Measurements from ENCODE around the gene ENO1. TPM values are rescaled to one million over a fixed set of nuclear protein-coding genes. Genes with fewer than 3 reads are reported as not detected.
A peak's percentile ranks its signal among the peaks of the same experiment; 100 is the strongest.
"Not testable (repeated sequence)": the region's sequence is repeated elsewhere in the genome, so short reads cannot be mapped to it uniquely, and the experiment has no call there.

Gene ENO1
- total and polyA plus RNA-seq, 2 experiments from 2014 or later: 910 to 1,831 TPM

- DNase-seq (ENCODE audit: low spot score) (no peak), ATAC-seq (no peak)
- Mint-ChIP-seq H3K27ac (no peak overlapping the region), H3K27me3 (ENCODE audit: insufficient read depth, low read depth, poor library complexity) (peaks cover 3% of the 10 kb centered on the region), H3K36me3 (ENCODE audit: low read depth) (no peaks in the 10 kb centered on the region; the same call in 2 of the 3 replicates), H3K9me3 (no peaks in the 10 kb centered on the region), H3K4me1 (peaks cover 34% of the 10 kb centered on the region), H3K4me3 (no peak overlapping the region)
- Histone ChIP-seq H3K4me2 (no peak overlapping the region), H2AFZ (no peak overlapping the region), H3K4me3 (no peak overlapping the region), H4K20me1 (replicated peaks; ENCODE audit: insufficient read depth) (no peaks in the 10 kb centered on the region), H3K27ac (ENCODE audit: low read depth) (no peak overlapping the region), H3K4me1 (ENCODE audit: insufficient read depth) (peaks cover 23% of the 10 kb centered on the region), H3K27me3 (ENCODE audit: insufficient read depth) (no peaks in the 10 kb centered on the region), H3K9me2 (ENCODE audit: insufficient read depth) (no peaks in the 10 kb centered on the region), H3F3A (replicated peaks; ENCODE audit: low read depth) (peaks cover 5% of the 10 kb centered on the region), H3K79me2 (replicated peaks; ENCODE audit: insufficient read depth) (peaks cover 9% of the 10 kb centered on the region), H3K36me3 (ENCODE audit: insufficient read depth) (no peaks in the 10 kb centered on the region)
- TF ChIP-seq NANOG (IDR thresholded peaks at IDR 0.05; ENCODE audit: borderline replicate concordance) (no peak), CREB1 (CRISPR knock-in tag; IDR thresholded peaks at IDR 0.05; ENCODE audit: low read depth) (no peak), ZNF331 (CRISPR knock-in tag; IDR thresholded peaks at IDR 0.05; ENCODE audit: low read depth) (no peak)
These were observed 57.4 kb downstream of the ENO1 start for GRCh38 chr1:8821084-8821483.

DNA sequence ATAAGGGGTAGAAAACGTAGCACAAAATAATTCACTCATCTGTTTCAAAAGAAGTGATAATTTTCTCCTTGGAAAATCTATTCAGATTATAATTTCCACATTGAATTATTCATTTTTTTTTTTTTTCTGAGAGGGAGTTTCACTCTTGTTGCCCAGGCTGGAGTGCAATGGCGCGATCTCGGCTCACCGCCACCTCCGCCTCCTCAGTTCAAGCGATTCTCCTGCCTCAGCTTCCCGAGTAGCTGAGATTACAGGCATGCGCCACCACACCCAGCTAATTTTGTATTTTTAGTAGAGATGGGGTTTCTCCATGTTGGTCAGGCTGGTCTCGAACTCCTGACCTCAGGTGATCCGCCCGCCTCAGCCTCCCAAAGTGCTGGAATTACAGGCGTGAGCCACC, 59.7 kb downstream of the ENO1 start:
- not testable (repeated sequence) for H4K20me1 ChIP-seq (replicated peaks; ENCODE audit: insufficient read depth); H3F3A ChIP-seq (replicated peaks; ENCODE audit: low read depth); ATAC-seq; H3K27ac Mint-ChIP-seq; H3K9me3 Mint-ChIP-seq; H3K27me3 ChIP-seq (ENCODE audit: insufficient read depth); H3K9me2 ChIP-seq (ENCODE audit: insufficient read depth); H3K36me3 Mint-ChIP-seq (ENCODE audit: low read depth); DNase-seq (ENCODE audit: low spot score); H2AFZ ChIP-seq; H3K36me3 ChIP-seq (ENCODE audit: insufficient read depth); H3K27me3 Mint-ChIP-seq (ENCODE audit: insufficient read depth, low read depth, poor library complexity)
- H3K4me2 ChIP-seq: peak overlapping the region; percentile 90
- Mint-ChIP-seq H3K4me3 (peak overlapping the region; percentile 83), H3K4me1 (peaks cover 52% of the 10 kb centered on the region)
- peaks cover 32% of the 10 kb centered on the region for H3K79me2 ChIP-seq (replicated peaks; ENCODE audit: insufficient read depth)
- H3K27ac ChIP-seq (ENCODE audit: low read depth): peak overlapping the region; percentile 95; the same call in 1 of the 2 replicates
- H3K4me1 ChIP-seq (ENCODE audit: insufficient read depth): peaks cover 34% of the 10 kb centered on the region
- peak overlapping the region; percentile 87 for H3K4me3 ChIP-seq

GRCh38 chr1:8818325-8818775, 60.1 kb downstream of the ENO1 start:
- no peaks in the 10 kb centered on the region for H3K9me2 ChIP-seq (ENCODE audit: insufficient read depth)
- H3K36me3 ChIP-seq (ENCODE audit: insufficient read depth): no peaks in the 10 kb centered on the region
- peaks cover 36% of the 10 kb centered on the region for H3K79me2 ChIP-seq (replicated peaks; ENCODE audit: insufficient read depth)
- H3F3A ChIP-seq (replicated peaks; ENCODE audit: low read depth): peaks cover 5% of the 10 kb centered on the region
- H3K4me3 ChIP-seq: peak overlapping the region; percentile 87
- no peaks in the 10 kb centered on the region for H3K9me3 Mint-ChIP-seq
- H3K27ac ChIP-seq (ENCODE audit: low read depth): peak overlapping the region; percentile 95
- no peaks in the 10 kb centered on the region for H4K20me1 ChIP-seq (replicated peaks; ENCODE audit: insufficient read depth)
- H3K4me1 ChIP-seq (ENCODE audit: insufficient read depth): peaks cover 35% of the 10 kb centered on the region
- peak overlapping the region; percentile 87 for H3K27ac Mint-ChIP-seq
- ATAC-seq: no peak
- H3K36me3 Mint-ChIP-seq (ENCODE audit: low read depth): no peaks in the 10 kb centered on the region; the same call in 2 of the 3 replicates
- peak overlapping the region; percentile 83 for H3K4me3 Mint-ChIP-seq
- peak overlapping the region; percentile 90 for H3K4me2 ChIP-seq
- DNase-seq (ENCODE audit: low spot score): no peak
- H3K27me3 ChIP-seq (ENCODE audit: insufficient read depth): no peaks in the 10 kb centered on the region
- peaks cover 4% of the 10 kb centered on the region for H3K27me3 Mint-ChIP-seq (ENCODE audit: insufficient read depth, low read depth, poor library complexity)
- H2AFZ ChIP-seq: peak overlapping the region; percentile 95
- peaks cover 51% of the 10 kb centered on the region for H3K4me1 Mint-ChIP-seq
- TF ChIP-seq EZH2 (IDR thresholded peaks at IDR 0.05; ENCODE audit: low read depth, unreplicated experiment) (no peak), EZH2phosphoT487 (IDR thresholded peaks at IDR 0.05; ENCODE audit: unreplicated experiment) (no peak), NANOG (IDR thresholded peaks at IDR 0.05; ENCODE audit: borderline replicate concordance) (no peak), ZNF462 (CRISPR knock-in tag; IDR thresholded peaks at IDR 0.05) (no peak), REST (IDR thresholded peaks at IDR 0.05; ENCODE audit: unreplicated experiment) (no peak)
